ENCODE data around the gene CCL25. TPM values are rescaled to one million over a fixed set of nuclear protein-coding genes. Genes with fewer than 3 reads are reported as not detected.

The CCL25 gene
- total and polyA plus RNA-seq, 2 of the 13 experiments (the other 11 are each of a cell fraction or from before 2014, with no cell fraction given): not detected

DNA sequence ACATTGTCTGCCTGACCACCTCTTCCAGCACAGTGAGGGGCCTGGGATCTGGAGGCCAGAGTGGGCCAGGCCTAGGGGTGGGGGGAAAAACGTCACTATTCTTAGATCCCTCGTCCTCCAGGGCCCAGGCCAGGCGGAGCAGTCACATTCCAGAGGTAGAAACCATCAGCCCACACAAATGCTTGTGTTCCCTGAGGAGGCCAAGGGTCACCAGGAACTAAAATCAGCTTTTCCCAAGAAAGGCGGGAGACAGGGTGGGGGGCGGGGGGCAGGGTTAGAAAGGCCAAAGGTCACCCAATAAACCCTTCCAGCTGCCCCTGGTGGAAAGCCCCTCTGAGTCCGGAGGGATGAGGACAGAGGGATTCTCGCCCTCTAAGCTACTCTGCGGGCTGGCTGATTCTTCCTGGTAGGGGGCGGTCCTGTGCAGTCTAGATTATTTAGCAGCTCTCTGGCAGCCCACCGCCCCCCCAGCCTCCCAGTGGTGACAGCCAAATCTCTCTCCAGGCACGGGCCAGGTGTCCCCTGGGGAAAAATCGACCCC lies 23.5 kb upstream of the CCL25 start (continued):
- TF ChIP-seq, protein P1, sequence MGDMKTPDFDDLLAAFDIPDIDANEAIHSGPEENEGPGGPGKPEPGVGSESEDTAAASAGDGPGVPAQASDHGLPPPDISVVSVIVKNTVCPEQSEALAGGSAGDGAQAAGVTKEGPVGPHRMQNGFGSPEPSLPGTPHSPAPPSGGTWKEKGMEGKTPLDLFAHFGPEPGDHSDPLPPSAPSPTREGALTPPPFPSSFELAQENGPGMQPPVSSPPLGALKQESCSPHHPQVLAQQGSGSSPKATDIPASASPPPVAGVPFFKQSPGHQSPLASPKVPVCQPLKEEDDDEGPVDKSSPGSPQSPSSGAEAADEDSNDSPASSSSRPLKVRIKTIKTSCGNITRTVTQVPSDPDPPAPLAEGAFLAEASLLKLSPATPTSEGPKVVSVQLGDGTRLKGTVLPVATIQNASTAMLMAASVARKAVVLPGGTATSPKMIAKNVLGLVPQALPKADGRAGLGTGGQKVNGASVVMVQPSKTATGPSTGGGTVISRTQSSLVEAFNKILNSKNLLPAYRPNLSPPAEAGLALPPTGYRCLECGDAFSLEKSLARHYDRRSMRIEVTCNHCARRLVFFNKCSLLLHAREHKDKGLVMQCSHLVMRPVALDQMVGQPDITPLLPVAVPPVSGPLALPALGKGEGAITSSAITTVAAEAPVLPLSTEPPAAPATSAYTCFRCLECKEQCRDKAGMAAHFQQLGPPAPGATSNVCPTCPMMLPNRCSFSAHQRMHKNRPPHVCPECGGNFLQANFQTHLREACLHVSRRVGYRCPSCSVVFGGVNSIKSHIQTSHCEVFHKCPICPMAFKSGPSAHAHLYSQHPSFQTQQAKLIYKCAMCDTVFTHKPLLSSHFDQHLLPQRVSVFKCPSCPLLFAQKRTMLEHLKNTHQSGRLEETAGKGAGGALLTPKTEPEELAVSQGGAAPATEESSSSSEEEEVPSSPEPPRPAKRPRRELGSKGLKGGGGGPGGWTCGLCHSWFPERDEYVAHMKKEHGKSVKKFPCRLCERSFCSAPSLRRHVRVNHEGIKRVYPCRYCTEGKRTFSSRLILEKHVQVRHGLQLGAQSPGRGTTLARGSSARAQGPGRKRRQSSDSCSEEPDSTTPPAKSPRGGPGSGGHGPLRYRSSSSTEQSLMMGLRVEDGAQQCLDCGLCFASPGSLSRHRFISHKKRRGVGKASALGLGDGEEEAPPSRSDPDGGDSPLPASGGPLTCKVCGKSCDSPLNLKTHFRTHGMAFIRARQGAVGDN (CRISPR knock-in tag; IDR thresholded peaks at IDR 0.05): peak; percentile 31; the same call in 1 of the 2 replicates
- TF ChIP-seq, protein P2, sequence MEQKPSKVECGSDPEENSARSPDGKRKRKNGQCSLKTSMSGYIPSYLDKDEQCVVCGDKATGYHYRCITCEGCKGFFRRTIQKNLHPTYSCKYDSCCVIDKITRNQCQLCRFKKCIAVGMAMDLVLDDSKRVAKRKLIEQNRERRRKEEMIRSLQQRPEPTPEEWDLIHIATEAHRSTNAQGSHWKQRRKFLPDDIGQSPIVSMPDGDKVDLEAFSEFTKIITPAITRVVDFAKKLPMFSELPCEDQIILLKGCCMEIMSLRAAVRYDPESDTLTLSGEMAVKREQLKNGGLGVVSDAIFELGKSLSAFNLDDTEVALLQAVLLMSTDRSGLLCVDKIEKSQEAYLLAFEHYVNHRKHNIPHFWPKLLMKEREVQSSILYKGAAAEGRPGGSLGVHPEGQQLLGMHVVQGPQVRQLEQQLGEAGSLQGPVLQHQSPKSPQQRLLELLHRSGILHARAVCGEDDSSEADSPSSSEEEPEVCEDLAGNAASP (CRISPR knock-in tag; IDR thresholded peaks at IDR 0.05; ENCODE audit: borderline replicate concordance): no peak
- TF ChIP-seq ZNF772 (CRISPR knock-in tag; IDR thresholded peaks at IDR 0.05) (0 out of 2 replicates have a peak, but pooled peaks have one; percentile 36), NR2F1 (CRISPR knock-in tag; IDR thresholded peaks at IDR 0.05) (peak in 1 of 2 experiments; percentile 35; a peak in 1 of 4 replicates), NR3C1 (CRISPR knock-in tag; IDR thresholded peaks at IDR 0.05) (no peak), KDM3A (CRISPR knock-in tag; IDR thresholded peaks at IDR 0.05; ENCODE audit: low read depth) (no peak), HNF4G (IDR thresholded peaks at IDR 0.05; ENCODE audit: borderline replicate concordance, low read depth, low read length) (peak; percentile 18; the same call in 1 of the 2 replicates), HNF4G (CRISPR knock-in tag; IDR thresholded peaks at IDR 0.05; ENCODE audit: borderline replicate concordance, low read depth) (no peak), NR2F6 (IDR thresholded peaks at IDR 0.05) (peak; percentile 56), NR2F6 (CRISPR knock-in tag; IDR thresholded peaks at IDR 0.05) (peak; percentile 39), PPARG (CRISPR knock-in tag; conservative IDR thresholded peaks at IDR 0.05) (0 out of 2 replicates have a peak, but pooled peaks have one; percentile 19), HOXD1 (CRISPR knock-in tag; IDR thresholded peaks at IDR 0.05) (no peak), ZNF263 (CRISPR knock-in tag; IDR thresholded peaks at IDR 0.05) (0 out of 2 replicates have a peak, but pooled peaks have one; percentile 11)
- TF ChIP-seq, protein P3, sequence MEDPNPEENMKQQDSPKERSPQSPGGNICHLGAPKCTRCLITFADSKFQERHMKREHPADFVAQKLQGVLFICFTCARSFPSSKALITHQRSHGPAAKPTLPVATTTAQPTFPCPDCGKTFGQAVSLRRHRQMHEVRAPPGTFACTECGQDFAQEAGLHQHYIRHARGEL (CRISPR knock-in tag; IDR thresholded peaks at IDR 0.05): no peak
- TF ChIP-seq, protein P4, sequence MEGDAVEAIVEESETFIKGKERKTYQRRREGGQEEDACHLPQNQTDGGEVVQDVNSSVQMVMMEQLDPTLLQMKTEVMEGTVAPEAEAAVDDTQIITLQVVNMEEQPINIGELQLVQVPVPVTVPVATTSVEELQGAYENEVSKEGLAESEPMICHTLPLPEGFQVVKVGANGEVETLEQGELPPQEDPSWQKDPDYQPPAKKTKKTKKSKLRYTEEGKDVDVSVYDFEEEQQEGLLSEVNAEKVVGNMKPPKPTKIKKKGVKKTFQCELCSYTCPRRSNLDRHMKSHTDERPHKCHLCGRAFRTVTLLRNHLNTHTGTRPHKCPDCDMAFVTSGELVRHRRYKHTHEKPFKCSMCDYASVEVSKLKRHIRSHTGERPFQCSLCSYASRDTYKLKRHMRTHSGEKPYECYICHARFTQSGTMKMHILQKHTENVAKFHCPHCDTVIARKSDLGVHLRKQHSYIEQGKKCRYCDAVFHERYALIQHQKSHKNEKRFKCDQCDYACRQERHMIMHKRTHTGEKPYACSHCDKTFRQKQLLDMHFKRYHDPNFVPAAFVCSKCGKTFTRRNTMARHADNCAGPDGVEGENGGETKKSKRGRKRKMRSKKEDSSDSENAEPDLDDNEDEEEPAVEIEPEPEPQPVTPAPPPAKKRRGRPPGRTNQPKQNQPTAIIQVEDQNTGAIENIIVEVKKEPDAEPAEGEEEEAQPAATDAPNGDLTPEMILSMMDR (CRISPR knock-in tag; IDR thresholded peaks at IDR 0.05): peak; percentile 46
- TF ChIP-seq, protein P5, sequence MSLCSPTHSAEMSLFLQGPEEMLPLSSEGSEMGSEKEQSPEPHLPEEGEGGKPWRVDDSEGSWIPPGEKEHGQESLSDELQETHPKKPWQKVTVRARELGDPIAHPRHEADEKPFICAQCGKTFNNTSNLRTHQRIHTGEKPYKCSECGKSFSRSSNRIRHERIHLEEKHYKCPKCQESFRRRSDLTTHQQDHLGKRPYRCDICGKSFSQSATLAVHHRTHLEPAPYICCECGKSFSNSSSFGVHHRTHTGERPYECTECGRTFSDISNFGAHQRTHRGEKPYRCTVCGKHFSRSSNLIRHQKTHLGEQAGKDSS (CRISPR knock-in tag; IDR thresholded peaks at IDR 0.05; ENCODE audit: borderline replicate concordance, low read depth): no peak

Data from HepG2 (cell line).